HG03066 (cell line): ENCODE data around the gene TMEM269.

Source experiments
- ATAC-seq: cut with Tn5 transposase; IDR thresholded peaks from one replicate; pipeline ENCODE4 v1.9.1; 2021; ENCODE audit warnings: low read depth; ENCODE audit not compliant: unreplicated experiment

TMEM269 gene

GRCh38 chr1:42846257-42847110 lies 61.7 kb downstream of the TMEM269 start, which contains the start of gene ZNF691:
TSS of gene ZNF691 (plus strand) at chr1:42846613. CDS start at chr1:42849659, 3,046 bp downstream.
- ATAC-seq = peak; percentile 85

DNA sequence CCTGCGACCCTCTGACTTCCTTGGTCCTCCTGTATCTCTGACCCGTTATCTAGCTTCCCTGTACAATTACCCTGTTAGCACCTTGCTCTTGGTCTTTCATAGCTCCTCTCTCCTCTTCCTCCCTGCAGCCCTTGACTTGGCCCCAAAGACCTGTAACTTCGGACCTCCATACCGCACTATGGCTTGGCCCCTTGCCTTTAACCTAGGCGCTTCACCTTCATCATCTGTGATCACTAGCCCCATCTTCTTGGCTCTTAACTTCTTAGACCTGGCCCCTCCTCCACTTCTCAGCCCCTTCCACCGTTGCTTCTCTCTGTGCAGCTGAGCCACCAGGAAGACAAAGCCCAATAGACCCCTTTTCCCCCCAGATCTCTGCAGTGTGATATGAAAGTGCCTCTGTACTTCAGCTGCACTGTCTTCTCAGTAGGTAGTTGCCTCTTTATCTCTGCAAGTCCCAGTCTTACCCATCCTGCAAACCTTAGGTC lies 62.4 kb downstream of the TMEM269 start:
- ATAC-seq = no peak

GRCh38 chr1:42847721-42848460 lies 63.1 kb downstream of the TMEM269 start:
- ATAC-seq = no peak

GRCh38 chr1:42848823-42849537 lies 64.2 kb downstream of the TMEM269 start:
- ATAC-seq = no peak

- no peak for ATAC-seq
Measured at GRCh38 chr1:42849944-42850343, 65.2 kb downstream of the TMEM269 start.
